GM19463 (cell line): Measurements from ENCODE around the gene BCL11B.

ENCODE experiments used
- ATAC-seq: cut with Tn5 transposase; IDR thresholded peaks from one replicate; pipeline ENCODE4 v1.9.1; 2021; ENCODE audit warnings: mild to moderate bottlenecking, moderate library complexity; ENCODE audit not compliant: unreplicated experiment

BCL11B gene

GRCh38 chr14:99287269-99287942, 15.4 kb upstream of the BCL11B start:
- peak; percentile 67 for ATAC-seq

GRCh38 chr14:99286761-99287160, 14.8 kb upstream of the BCL11B start:
- peak; percentile 56 for ATAC-seq

- ATAC-seq: no peak
Observed at GRCh38 chr14:99284254-99285004, 12.4 kb upstream of the BCL11B start.

DNA sequence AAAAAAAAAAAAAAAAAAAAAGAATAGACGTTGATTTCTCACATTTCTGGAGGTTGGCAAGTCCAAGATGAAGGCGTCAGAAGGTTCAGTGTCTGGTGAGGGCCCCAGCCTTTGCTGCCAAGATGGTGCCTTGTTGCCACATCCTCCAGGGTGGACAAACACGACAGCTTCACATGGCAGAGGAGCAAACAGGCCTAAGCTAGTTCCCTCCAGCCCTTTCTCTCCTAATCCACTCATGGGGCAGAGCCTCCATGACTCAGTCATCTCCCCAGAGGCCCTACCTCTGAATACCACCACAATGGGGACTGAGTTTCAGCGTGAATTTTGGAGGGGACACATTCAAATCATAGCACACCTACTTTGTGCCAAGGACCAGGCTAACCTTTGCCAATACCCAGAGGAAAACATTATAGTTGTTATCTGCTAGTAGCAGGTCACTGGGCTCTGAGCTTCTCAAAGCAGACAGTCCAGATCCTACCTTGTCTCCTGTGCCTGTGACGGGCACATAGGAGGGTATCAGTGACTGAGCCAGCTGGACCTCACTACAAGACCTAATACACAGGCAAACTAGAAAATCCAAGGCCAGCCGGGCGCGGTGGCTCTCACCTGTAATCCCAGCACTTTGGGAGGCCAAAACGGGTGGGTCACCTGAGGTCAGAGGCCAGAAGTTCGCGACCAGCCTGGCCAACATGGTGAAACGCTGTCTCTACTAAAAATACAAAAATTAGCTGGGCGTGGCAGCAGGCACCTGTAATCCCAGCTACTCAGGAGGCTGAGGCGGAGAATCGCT, 10.5 kb upstream of the BCL11B start:
- no peak for ATAC-seq

- no peak for ATAC-seq
Observed at GRCh38 chr14:99281396-99281795, 9.4 kb upstream of the BCL11B start.

DNA sequence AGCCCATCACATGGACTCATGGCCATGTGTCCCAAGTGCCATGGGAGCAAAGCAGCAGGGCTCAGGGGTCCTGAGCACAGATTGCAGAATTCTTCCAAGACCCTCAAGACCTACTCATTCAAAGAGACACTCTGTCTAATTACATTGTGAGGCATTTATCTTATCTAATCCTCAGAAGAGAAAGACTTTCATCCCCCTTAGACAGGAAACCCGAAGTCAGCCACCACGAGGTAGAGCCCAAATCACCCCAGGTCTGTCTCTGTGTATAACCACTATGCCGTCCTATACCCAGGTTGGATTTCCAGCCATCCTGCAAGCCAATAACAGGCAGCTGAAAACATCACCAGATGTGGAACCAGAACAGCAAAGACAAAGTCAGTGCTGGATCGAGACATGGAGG, 8.9 kb upstream of the BCL11B start:
- no peak for ATAC-seq

GRCh38 chr14:99280066-99280731, 8.2 kb upstream of the BCL11B start:
- ATAC-seq: no peak

- no peak for ATAC-seq
Observed at GRCh38 chr14:99278836-99279235, 6.8 kb upstream of the BCL11B start.

GRCh38 chr14:99277530-99277929, 5.5 kb upstream of the BCL11B start:
- no peak for ATAC-seq

DNA sequence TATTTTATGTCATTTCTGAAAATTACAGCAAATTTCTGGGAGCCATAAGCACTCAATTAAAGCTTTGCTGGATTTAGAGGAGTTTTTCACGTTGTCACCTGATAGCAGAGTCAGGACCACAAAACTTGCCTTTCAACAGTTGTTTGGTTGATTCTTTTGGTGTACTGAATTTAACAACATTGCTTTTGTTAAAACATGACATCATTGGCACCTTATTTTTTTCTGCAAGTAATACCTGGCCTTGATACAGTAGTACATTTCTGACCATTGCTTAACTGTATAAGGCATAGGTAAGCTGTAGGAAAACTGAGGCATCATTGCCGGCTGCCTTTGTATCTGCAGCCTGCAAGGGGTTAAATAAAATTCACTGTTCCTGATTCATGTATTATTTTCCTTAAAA, 4.5 kb upstream of the BCL11B start:
- no peak for ATAC-seq

- no peak for ATAC-seq
Observed at GRCh38 chr14:99275222-99275584, 3.2 kb upstream of the BCL11B start.

- no peak for ATAC-seq
Observed at GRCh38 chr14:99274346-99275221, 2.6 kb upstream of the BCL11B start.

- ATAC-seq: no peak
Observed at GRCh38 chr14:99273766-99274345, 1.9 kb upstream of the BCL11B start.

DNA sequence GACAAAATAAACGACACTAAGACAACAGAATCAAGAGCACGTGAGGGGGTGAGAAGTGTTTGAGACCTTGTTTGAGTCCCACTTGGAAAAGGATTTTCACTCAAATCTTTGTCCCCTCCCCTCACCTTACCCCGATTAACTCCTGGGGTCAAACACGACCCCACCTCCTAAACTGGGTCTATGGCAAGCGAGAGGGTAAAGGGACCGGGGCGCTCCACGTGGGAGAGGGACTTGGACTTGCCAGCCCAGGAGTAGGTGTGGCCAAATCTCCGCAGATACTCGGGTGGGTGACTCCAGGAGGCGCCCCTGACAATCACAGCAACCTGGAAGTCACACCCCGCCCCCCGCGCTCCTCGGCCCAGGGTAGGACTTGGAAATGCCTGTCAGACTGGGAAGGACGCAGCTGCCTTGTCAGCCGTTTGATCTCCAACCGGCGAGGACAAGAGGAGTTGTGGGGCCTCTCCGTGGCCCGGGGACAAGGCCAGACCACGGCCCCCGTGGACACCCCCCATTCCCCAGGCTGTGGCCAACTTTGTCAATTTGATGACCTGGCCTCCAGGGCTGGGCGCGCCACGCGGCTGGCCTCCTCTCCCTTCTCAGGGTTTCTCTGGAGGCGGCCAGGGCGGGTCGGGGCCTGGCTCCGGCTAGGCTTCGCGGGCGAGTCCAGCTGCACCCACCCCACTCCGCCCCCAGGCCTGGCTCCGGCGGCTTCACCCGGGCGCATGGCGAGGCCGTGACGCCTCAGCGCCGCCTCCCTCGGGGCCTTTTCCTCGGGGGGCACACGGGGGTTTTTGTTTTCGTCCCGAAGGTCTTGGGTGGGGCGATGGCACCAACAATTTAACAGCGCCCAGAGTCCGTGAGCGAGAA, 1.1 kb upstream of the BCL11B start:
- ATAC-seq: no peak

DNA sequence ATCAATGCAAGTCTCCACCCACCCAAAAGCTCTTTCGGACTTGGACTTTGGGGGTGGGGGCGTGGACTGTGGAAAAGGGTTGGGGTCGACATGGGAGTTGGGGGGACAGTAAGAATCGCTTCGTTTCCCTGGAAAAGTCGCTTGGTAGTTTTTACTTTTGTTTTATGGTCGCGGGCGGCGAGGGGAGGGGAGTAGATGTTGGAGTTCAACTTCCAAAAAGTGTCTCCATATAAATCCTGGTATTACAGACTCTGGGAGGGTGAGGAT, 568 bp upstream of the BCL11B start:
- no peak for ATAC-seq

DNA sequence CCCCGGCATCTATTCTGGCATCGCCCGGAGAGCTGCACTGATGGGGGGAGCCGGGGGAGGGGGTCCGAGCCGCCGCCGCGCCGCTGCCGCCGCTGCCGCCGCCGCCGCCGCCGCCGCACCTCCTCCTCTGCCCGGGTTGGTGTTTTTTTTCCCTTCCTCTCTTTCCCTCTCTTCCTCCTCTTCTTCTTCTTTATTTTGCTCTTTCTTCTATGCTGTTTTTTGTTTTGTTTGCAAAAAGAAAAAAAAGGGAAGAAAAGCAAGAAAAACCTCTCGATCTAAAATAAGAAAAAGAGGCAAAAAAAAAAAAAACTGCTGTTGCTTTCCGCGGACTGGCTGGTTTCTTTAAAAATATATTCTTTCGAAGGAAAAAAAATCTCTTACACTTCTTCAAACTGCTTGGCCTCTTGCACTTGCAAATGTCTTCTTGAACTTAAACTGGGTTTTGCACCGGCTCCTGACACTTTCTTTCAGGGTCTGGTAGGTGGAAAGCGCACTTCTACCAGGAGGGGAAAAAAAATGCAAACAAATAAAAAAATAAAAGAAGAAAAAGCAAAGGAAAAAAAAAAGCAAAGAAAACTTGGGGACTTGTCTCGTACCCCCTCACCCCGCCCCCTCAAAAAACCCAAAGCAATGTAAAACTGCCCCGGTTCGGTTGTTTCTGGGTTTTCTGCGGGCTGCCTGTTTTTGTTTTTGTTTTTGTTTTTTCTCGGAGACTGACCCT, 616 bp downstream of the BCL11B start:
- ATAC-seq: no peak

DNA sequence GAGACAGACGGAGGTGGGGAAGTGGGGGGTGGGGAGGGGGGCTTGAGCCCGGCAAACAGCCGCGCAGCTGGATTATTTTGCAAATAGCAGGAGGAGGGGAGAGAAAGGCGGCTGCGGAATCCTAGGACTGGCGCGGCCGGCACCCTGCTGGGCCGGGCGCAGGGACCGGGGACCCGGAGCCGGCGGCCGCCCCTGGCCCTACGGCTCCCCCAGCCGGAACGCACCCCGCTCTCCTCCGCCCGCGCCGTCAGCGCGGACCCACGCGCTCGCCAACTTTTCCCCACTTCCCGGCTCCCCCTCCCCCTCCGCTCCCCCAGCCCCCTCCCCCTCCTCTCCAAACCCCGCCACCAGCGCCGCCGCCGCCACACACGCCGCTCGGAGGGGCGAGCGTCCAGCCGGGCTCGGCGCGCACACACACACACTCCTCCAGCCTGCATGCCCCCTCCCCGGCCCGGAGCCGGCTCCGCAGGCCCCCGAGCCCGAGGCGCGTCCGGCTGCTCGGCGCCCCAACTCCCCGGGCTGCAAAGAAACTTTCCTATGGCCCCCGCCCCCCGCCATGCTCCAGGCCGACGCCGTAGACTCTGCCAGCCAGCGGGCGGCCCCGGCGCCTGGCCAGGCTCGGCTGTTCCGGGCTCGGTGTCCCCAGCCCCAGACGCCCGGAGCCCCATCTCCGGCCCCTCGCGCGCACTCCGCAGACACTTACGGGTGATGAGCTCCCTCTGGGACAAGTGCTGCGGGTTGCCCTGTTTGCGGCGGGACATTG, 1.4 kb downstream of the BCL11B start:
- ATAC-seq: no peak
